Astrocyte of the spinal cord (primary cell): Measurements from ENCODE around the gene DPH6.
A peak's percentile ranks its signal among the peaks of the same experiment; 100 is the strongest.

Source experiments
- DNase-seq: peaks from one replicate; pipeline ENCODE4 v3.0.0; 2011; ENCODE audit warnings: low read depth, low spot score
- H3K4me3 ChIP-seq: 2 replicates; pipeline ENCODE4 v1.5.1; 2011; ENCODE audit warnings: low read depth, mild to moderate bottlenecking, low read length, moderate library complexity
- in situ Hi-C: cut with HindIII; loops from 2 replicates; pipeline ENCODE4 v1.10.0; 2017; ENCODE audit warnings: low sequenced_read_pairs
- TF ChIP-seq, protein P1 (sequence below): IDR thresholded peaks from 2 replicates; pipeline ENCODE4 v1.5.1; 2012; ENCODE audit warnings: low read depth, mild to moderate bottlenecking, low read length, inconsistent platforms

The DPH6 gene

DNA sequence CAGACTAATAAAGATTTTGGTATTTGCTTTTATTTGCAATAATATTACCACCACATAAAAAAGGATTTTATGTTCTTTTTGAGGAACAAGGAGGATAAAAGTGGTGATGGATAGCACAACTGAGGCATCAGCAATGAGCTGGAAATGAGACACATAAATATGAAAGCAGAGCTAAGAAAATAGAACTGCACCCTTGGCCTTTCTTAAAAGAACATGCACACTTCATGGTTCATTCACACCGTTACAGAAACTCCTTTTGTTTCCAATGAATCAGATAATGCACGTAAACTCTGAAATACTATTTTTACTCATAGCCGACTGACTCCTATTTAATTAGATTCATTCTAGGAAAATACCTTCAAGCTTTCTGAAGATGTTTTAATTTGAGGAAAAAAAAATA lies 19.9 kb upstream of the DPH6 start:
- in situ Hi-C loops = no loop called here
- H3K4me3 ChIP-seq = no peak overlapping the region
- no peak for DNase-seq
- TF ChIP-seq, protein P1, sequence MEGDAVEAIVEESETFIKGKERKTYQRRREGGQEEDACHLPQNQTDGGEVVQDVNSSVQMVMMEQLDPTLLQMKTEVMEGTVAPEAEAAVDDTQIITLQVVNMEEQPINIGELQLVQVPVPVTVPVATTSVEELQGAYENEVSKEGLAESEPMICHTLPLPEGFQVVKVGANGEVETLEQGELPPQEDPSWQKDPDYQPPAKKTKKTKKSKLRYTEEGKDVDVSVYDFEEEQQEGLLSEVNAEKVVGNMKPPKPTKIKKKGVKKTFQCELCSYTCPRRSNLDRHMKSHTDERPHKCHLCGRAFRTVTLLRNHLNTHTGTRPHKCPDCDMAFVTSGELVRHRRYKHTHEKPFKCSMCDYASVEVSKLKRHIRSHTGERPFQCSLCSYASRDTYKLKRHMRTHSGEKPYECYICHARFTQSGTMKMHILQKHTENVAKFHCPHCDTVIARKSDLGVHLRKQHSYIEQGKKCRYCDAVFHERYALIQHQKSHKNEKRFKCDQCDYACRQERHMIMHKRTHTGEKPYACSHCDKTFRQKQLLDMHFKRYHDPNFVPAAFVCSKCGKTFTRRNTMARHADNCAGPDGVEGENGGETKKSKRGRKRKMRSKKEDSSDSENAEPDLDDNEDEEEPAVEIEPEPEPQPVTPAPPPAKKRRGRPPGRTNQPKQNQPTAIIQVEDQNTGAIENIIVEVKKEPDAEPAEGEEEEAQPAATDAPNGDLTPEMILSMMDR = no peak

DNA sequence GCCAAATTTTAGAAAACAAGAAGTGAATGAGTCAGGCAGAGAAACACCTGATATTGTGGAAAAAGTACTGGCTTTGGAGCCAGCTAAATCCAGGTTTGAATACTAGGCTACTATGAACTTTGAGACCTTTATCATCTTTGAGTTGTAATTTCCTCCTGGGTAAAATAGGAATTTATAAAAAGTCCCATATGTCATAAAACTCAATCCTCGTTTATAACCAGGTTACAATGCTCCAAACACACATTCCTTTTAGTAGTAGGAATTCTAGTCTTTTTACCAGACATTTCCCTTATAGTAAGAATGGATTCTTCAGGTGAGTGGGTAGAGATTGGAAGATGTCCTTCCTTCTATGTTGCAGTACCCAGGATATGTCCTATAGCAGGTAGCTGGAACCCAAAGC lies 16.7 kb upstream of the DPH6 start:
- TF ChIP-seq, protein P1 = no peak
- DNase-seq = no peak
- in situ Hi-C loops = no loop called here
- H3K4me3 ChIP-seq = no peak overlapping the region

DNA sequence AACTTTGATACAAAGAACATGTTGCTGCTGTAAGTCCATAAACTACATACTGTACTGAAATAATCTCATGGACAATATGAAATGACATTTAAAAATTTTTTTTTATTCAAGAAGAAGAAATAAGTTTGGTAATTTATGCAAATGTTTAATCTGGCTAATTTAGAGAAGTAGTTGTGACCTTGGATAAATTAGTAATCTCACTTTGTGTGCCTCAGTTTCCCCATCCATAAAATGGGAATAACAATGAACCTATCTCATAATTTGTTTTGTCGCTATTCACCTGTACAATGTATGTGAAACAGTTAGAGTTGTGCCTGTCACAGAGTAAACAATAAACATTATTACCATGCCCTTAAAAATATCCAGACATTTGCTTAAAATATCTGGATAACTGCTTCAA lies 15.3 kb upstream of the DPH6 start:
- in situ Hi-C loops = no loop called here
- no peak overlapping the region for H3K4me3 ChIP-seq
- TF ChIP-seq, protein P1 = no peak
- no peak for DNase-seq

DNA sequence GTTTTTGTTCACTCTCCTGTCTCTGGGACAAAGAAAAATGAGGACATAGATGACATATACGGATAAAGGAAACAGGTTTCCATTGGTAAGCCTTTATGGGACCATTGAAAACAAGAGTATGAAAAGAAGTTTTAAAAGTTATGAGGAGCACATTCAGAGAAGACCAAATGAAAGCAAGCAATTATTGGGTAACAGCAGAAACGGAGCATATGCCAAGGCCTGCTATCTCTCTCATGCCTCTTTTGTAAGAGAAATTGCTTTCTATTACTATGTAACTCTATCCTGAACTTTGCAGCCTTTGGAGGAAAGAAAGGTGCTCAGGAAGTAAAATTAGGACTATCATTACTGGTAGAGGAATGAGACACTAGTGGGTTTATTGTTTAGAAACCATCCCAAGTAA lies 14.9 kb upstream of the DPH6 start:
- no peak overlapping the region for H3K4me3 ChIP-seq
- in situ Hi-C loops = no loop called here
- TF ChIP-seq, protein P1 = no peak
- no peak for DNase-seq

DNA sequence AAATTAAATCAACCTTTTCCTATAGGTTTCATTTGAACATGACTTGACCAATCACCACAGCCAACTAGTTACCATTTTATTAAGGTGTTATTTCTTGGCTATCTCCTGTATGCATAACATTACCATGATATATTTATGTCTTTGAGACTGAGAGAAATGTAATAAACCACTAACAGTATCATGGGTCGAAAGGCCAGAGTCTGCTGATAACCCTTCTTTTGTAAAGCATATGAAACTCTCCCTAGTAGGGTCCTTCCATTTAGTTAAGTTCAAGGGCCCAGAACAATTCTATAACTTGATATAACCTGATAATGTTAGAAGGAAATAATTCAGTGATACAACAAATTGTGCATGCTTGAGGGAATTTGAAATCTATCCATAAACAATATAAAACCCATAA lies 14.3 kb upstream of the DPH6 start:
- no peak for DNase-seq
- TF ChIP-seq, protein P1 = no peak
- in situ Hi-C loops = no loop called here
- no peak overlapping the region for H3K4me3 ChIP-seq

DNA sequence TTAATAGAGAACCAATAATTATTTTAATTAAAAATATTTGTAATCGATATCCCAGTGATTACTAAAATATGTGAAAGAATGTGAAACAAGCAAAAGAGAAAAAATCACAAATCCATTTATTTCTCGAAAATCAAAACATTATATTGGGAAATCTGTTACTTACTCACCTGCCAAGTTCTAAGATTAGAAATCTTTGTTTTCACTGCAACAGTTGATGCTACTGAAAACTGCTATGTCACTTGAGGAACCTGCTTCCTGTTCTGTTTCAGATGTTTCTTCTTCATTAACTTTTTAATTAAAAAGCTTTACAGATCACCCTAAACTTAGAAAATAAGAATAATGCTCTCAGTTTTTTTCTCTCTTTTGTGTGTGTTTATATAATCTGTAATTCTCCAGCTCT lies 13.7 kb upstream of the DPH6 start:
- H3K4me3 ChIP-seq = no peak overlapping the region
- TF ChIP-seq, protein P1 = no peak
- no peak for DNase-seq
- in situ Hi-C loops = no loop called here

DNA sequence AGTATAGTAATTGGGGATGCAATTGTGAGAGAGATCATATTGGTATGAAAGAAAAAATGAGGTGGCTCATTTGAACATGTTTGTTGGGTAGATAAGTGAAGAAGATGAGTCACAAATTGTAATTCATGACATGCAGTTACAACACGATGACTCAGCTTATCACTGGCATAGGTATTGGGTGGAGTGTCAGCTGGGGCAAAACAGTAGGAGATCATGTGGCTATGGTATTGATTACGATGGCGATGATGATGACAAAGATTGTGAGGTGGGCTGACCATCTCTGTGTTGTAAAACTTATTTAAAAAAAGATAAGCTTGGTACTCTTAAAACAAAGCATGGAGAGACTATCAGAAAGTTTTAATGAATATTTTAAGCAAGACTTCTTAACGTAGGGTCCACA lies 11.6 kb upstream of the DPH6 start:
- peak; percentile 88 for DNase-seq
- TF ChIP-seq, protein P1 = no peak
- in situ Hi-C loops = no loop called here
- no peak overlapping the region for H3K4me3 ChIP-seq
